ENCODE measurements around the gene IL13RA1.
"Not testable (repeated sequence)": the region's sequence is repeated elsewhere in the genome, so short reads cannot be mapped to it uniquely, and the experiment has no call there.

Gene IL13RA1

DNA sequence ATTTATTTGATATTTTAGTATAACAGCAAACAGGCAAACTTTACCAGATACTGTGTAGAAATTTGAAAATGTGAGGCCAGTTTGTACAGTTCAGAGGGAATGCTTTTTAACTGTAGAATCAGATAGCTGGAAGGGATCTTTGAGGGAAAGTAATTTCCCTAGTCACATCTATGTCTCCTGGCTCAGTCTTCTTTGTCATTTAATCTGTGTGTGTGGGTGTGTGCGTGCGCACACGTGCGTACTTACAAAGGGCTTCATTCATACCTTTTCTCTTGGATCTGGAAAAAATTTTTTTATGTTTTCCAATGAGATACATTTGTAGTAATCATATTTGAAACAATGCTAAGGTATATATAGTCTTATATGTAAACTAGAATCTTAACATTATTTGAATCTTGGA lies 44.6 kb downstream of the IL13RA1 start:
- DNase-seq (ENCODE audit: insufficient read length, low spot score): no peak
- no peak for FAIRE-seq

DNA sequence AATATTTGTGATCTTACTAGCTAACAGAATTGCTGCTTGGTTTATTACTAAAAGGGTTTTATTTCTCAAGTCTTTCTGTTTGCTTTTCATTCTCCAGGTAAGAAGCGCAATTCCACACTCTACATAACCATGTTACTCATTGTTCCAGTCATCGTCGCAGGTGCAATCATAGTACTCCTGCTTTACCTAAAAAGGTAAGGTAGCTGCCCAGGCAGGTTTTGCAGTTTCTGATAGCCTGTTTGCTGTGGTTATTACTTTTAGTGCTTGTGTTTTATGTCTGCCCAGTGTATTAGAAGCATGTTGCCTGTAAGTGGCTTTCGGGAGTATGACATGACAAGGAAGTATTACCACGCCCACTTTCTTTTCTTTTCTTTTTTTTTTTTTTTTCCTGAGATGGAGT lies 46.4 kb downstream of the IL13RA1 start:
- DNase-seq (ENCODE audit: insufficient read length, low spot score) (no peak), FAIRE-seq (no peak)

DNA sequence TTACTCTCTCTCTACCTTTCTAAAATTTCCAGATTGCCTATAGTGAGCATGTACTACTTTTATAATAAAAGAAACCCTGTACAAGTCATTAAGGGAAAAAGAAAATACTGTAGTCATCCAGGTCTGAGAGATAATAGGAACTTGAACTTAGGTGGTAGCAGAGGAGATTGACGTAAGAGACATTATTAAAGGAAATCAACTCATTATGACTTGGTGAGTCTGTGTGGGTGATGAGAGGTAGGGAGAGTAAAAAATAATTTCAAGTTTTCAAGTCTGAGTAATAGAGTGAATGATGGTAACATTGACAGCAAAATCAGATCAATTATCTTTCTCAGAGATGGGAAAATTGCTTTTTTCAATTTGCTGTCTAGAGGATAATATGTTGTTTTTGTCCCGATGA lies 52.2 kb downstream of the IL13RA1 start:
- no peak for FAIRE-seq

DNA sequence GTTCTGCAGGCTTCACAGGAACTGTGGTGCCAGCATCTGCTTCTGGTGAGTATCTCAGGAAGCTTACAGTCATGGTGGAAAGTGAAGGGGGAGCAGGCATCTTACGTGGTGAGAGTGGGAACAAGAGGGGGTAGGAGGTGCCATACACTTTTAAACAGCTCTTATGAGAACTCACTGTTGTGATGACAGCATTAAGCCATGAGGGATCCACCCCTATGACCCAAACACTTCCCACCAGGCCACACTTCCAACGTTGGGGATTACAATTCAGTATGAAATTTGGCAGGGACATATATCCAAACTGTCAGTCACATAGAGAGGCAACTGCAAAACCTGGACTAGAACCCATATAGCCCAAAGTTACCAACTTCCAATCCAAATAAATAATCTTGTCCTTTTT lies 53.1 kb downstream of the IL13RA1 start:
- FAIRE-seq: no peak
- DNase-seq (ENCODE audit: insufficient read length, low spot score): no peak

More for the DNA sequence above, 52.2 kb downstream of the IL13RA1 start:
- DNase-seq (ENCODE audit: insufficient read length, low spot score): no peak

DNA sequence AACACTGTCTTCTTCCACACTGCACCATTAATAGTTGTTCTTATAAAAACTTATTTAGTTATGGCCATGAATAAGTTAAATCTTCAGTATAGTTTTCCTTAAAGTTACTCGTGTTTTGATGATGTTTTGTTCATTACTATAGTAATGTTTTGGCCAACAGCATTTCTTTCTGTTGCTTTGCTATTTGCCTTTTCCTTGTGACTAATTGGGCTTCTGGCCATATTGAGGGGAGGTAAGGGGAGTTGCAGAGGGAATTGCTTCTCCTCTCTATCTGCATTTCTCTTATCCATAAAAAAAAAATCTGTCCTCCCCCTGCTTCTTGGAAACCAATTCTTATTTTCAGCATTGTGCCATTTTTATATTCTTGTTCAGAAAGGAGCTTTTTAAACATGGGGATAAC lies 53.5 kb downstream of the IL13RA1 start:
- FAIRE-seq (no peak), DNase-seq (ENCODE audit: insufficient read length, low spot score) (no peak)

DNA sequence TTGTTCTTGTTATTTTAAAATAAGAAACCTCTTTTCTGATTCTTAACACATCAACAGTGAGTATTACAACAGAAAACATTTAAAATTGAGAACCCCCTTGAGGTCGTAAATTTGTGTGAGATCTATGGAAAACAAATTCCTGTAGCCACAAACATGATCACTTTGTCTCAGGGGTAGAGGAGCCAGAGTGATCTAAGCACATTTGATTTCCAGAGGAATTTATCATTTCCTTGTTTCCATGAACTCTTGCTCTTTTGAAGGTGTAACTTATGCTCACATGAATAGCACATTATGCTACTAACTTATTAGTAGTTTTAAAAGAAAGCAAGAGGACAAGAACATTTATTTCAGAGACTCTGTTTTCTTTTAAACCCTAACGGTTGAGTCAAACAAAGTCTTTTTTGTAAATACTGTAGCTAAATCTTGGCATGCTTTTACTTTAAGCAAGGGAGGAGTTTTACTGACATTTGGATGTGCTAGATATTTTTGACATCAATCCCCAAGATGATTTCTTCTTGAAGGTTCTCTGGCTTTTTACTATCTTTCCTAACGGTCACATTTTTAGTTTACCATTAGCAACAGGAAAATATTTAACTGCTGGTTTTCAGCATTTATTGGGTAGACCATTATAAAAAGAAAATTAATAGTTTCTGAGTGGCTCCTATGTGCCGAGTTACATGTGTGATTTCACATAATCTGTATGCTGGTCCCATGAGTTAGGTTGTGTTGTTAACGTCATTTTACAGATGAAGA lies 68.3 kb downstream of the IL13RA1 start:
- FAIRE-seq: no peak
- no peak for DNase-seq (ENCODE audit: insufficient read length, low spot score)

DNA sequence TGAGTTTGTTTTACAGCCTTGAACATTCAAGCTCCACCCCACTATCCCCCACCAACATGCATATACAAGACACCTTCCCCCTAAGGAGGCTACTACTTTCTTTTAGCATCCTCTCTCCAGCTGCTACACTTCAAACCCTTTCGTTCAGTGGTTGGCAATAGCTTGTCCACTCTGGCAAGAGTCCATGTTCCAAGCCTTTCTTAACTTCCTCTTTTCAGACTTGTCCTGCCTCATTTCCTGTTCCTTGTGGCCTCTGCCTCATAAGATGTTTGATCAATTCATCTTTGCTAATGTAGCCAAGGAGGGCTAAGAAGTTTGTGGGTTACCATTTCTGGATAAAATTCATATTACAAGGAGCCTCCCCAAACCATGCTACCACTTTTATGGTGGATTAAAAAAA lies 75.5 kb downstream of the IL13RA1 start:
- no peak for FAIRE-seq

DNA sequence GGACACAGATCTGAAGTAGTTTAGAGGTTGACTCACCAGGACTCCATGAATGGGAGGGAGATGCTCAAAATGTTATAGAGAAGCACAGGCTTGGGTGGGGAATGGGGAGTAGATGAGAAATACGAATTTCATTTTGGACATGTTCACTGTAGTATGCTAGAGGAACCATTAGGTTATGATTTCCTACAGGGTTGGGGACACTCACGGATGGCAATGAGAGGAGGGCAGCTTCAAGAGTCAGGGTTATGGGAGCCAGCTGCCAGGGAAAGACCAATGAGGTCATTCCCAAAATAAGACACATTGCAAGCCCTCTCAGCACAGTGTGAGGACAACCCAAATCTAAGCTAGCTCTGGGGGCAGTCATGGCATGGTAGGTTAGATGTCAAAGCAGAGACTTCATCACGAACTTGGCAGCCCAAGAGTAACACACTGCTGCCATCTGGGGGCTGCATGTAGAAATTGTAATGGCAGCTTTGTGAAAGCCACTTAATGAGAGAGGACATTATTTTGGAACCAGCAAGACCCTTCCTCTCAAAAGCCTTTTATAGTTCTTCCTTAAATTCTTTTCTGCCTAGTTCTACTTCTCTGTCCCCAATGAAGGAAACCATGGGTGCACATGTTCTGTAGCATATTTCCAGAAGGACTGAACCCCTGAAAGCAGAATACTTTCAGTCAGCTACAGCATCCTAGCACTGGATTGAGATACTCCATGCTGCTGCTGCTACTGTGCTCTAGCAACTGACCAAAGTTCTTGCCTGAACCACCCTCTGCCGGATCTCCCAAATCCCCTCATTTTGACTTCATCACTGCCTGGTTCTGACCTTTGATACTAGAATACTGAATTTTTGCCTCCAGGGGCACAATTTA lies 80.0 kb downstream of the IL13RA1 start:
- DNase-seq (ENCODE audit: insufficient read length, low spot score): peak; percentile 18
- no peak for FAIRE-seq

More for the DNA sequence above, 75.5 kb downstream of the IL13RA1 start:
- no peak for DNase-seq (ENCODE audit: insufficient read length, low spot score)

DNA sequence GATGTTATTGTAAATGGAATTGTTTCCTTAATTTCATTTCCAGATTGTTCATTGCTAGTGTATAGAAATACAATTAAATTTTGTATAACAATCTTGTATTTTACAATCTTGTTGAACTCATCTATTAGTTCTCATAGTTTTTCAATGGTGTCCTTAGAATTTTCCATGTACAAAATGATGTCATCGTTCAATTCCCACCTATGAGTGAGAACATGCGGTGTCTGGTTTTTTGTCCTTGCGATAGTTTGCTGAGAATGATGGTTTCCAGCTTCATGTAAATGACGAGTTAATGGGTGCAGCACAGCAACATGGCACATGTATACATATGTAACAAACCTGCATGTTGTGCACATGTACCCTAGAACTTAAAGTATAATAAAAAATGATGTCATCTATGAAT lies 89.9 kb downstream of the IL13RA1 start:
- DNase-seq (ENCODE audit: insufficient read length, low spot score): not testable (repeated sequence)

DNA sequence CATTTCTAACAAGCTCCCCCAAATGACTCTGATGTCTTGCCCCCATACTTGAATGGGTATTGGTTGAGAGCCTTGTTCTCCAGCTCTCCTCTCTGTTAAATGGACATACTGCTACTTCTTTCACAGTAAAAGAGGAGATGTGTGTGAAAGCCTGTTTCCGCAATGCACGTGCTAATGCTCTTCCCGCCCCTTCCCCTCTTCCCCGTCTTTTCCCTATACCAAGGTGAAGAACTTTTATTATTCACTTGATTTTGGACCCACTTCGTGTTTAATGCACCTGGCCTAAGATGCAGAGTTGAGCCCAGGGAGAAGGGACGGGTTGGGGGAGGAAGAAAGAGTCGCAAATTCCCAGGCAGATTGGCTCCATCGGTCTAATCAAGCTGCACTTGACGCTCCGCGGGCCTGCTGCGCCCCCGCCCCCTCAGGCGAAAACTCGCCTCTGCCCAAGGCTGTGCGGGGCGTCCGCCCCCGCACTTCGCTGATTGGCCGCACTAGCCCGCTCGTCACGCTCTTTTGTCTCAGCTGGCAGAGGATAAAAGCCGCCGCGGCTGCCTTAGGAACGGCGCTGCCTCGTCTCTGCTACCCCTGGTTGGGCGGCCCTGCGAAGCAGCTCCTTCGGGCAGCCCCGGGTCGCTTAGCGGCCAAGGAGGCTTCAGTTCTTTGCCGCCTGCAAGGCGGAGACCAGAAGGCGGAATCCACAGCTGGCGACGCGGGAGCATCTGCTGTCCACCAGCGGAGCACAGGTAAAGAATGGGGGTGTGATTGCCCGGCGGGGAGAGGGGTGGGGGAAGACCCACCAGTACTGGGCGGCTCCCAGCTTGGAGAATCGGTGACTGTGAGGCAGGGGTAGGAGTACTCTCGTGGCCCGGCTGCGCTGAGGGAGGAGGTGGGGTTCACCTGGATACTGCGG lies 96.1 kb downstream of the IL13RA1 start, which contains the start of gene ZCCHC12:
Gene ZCCHC12, plus strand, starts transcription at position 562 of the 910 bp plus-strand sequence. CDS start 1,421 bp downstream, outside the sequence.
- FAIRE-seq (no peak), DNase-seq (ENCODE audit: insufficient read length, low spot score) (peak; percentile 14)

More for the DNA sequence above, 89.9 kb downstream of the IL13RA1 start:
- not testable (repeated sequence) for FAIRE-seq

DNA sequence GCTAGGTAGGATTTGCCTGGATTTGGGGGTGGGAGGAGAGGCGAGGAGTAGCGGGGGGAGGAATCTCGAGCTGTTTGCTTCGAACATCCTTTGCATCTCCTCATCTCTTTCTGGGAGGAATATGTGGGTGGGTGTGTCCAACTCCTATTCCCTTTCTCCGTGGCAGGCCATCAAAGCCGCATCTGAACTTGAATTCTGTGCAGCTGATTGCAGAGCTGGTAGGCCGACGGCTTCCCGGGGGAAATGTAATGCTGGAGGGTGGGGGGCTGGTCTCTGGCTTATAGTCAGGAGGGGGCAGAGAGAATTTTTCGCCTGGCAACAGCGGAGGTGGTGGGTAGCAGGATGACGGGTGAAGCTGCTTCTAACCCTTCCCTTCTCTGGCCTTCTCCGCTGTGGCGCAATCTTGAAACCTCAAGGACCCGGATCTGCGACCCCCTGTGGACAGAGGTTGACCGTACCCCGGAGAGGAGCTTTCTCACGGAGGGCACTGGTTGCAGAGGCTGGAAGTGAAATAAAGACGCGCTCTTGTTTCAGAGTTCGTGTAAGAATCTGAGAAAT lies 96.8 kb downstream of the IL13RA1 start:
- FAIRE-seq (no peak), DNase-seq (ENCODE audit: insufficient read length, low spot score) (no peak)

DNA sequence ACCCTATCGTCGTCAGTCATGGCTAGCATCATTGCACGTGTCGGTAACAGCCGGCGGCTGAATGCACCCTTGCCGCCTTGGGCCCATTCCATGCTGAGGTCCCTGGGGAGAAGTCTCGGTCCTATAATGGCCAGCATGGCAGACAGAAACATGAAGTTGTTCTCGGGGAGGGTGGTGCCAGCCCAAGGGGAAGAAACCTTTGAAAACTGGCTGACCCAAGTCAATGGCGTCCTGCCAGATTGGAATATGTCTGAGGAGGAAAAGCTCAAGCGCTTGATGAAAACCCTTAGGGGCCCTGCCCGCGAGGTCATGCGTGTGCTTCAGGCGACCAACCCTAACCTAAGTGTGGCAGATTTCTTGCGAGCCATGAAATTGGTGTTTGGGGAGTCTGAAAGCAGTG lies 97.8 kb downstream of the IL13RA1 start:
- FAIRE-seq: no peak
- DNase-seq (ENCODE audit: insufficient read length, low spot score): no peak

DNA sequence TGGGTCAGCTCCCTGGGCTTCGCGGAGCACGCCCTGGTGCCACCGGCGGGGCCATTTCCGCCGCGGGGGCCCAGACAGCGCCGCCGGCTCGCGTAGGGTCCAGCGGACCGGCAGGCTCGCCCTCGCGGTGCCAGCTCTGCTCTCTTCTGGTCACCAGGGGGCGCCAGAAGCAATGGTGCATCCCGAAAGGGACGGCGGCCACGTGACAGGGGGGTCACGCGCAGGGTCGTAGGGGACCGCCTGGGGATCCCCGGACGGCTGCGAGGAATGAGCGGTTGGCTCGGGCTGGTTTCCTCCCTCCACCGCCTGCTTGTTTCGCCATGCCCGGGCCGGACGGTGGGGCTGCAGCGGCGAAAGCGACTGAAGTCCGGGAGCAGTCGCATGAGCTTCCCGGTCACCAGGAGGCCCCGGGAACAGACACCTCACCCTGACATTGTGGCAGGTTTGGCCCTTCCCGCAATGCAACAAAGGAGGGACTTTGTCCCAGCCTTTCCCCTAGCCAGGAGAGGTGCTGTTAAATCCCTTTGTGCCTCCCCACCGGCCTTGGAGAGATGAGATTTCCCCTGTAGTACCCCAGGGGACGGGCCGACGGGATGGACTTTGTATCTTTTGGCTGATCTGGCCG lies 112.0 kb downstream of the IL13RA1 start:
- DNase-seq (ENCODE audit: insufficient read length, low spot score): no peak
- no peak for FAIRE-seq
